ENCODE measurements around the gene LIN28A.
A peak's percentile ranks its signal among the peaks of the same experiment; 100 is the strongest.

The LIN28A gene

DNA sequence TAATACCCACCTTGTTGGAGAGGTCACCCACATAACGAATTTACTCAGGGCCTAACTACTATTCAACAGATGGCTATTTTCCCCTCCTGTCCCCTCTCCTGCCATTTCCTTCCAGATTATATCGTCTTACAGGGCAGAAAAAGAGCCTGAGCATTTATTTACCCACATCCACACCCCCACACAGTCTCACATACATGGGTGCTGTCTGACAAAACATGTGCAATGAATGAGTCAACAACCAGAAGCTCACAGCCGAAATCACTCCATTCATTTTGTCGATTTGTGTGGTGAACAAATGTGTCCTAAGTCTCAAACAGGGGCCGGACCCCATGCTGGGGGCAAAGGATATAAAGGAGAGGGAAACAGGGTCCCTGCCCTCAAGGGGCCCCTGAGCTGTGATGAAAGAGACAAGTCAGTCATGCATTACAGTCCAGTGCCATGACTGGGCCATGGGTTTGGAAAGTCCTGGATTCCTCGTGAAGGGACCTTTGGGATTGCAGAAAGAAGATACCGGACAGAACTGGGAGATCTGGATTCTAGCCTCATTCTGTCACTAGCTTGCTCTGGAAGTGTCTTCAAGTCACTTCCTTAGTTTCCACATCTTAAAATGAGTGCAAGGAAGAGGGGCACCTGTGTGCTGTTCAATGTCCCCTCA, 21.7 kb upstream of the LIN28A start:
- no peak for DNase-seq (ENCODE audit: low spot score)

DNA sequence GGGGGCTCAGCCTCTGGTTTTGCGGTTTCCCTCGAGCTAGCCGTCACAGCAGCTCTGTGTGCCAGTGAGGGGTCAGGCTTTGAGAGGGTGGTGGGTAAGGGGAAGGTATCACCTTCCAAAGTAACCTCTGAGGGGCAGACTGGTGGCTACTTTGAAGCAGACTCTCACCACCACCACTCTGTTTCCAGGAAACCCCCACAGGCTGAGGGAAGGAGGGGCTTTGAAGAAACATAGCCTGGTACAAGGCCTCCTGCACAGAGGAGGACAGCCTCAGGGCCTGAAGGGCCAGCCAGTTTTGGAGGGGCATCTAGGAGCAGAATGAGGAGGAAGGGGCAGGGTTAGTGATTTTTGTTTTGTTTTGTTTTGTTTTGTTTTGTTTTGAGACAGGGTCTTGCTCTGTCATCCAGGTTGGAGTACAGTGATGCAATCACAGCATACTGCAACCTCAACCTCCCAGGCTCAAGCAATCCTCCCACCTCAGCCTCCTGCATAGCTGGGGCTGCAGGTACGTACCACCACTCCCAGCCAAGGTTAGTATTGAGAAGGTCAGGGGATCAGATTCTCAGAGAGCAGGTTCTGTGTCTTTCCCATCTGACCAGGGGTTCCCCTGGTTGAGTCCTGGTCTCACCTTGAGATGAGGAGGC, 20.9 kb upstream of the LIN28A start:
- no peak for DNase-seq (ENCODE audit: low spot score)

DNA sequence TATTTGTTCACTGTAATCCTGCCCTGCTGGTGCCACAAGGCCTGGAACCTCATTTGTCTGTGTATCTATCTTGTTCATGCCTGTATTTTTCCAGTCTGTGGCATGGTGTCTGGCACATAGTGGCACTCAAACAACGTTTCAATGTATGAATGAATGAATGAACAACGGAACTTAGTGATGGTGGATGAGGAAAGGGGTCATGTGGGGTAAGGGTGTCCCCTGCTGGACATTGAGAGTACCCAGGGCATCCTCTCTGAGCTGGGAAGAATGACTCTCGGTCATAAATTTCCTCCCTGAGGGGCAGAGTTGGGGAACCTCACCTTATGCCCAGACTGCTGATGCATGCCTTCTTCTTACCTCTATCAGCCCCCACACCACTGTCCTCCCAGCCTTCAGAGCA, 19.2 kb upstream of the LIN28A start:
- no peak for DNase-seq (ENCODE audit: low spot score)

DNA sequence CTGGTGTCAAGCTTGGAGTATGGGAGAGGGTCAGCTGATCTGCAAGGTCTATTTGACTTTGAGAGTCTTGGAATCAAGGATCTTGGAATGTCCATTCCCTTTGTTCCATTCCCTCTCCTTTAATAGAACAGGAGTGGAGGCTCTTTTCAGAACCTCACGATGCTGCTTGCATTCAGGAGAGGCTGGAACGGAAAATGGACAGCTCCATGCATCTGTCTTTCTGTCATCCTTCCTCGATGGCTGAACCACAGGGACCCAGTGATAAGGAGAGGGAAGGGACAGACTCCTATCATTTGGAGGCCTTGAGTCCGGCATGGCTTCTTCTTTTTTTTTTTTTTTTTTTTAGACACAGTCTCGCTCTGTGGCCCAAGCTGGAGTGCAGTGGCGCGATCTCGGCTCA, 14.9 kb upstream of the LIN28A start:
- DNase-seq (ENCODE audit: low spot score), result no peak

DNA sequence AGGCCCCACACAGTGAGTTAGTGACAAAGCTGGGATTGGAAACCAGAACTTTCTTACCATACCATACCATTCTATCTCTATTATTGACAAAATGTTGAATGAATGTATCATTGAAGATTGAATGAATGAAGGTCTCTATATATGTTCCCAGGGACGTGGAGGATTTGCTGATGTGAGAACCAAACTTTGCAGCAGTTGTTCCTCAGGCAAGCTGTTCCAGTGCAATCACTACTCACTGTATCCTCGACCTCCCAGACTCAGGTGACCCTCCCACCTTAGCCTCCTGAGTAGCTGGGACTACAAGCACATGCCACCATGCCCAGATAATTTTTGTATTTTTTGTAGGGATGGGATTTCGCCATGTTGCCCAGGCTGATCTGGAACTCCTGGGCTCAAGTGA, 11.6 kb upstream of the LIN28A start:
- no peak for DNase-seq (ENCODE audit: low spot score)

- no peak for DNase-seq (ENCODE audit: low spot score)
These were observed 8.7 kb upstream of the LIN28A start for GRCh38 chr1:26401891-26402290.

- DNase-seq (ENCODE audit: low spot score), result no peak
These were observed 7.0 kb upstream of the LIN28A start for GRCh38 chr1:26403656-26404055.

GRCh38 chr1:26404641-26405040, 6.0 kb upstream of the LIN28A start:
- no peak for DNase-seq (ENCODE audit: low spot score)

GRCh38 chr1:26405281-26405915, 5.2 kb upstream of the LIN28A start:
- no peak for DNase-seq (ENCODE audit: low spot score)

GRCh38 chr1:26408604-26409003, 2.0 kb upstream of the LIN28A start:
- peak; percentile 67 for DNase-seq (ENCODE audit: low spot score)

- no peak for DNase-seq (ENCODE audit: low spot score)
These were observed 1.3 kb upstream of the LIN28A start for GRCh38 chr1:26409191-26409807.

DNA sequence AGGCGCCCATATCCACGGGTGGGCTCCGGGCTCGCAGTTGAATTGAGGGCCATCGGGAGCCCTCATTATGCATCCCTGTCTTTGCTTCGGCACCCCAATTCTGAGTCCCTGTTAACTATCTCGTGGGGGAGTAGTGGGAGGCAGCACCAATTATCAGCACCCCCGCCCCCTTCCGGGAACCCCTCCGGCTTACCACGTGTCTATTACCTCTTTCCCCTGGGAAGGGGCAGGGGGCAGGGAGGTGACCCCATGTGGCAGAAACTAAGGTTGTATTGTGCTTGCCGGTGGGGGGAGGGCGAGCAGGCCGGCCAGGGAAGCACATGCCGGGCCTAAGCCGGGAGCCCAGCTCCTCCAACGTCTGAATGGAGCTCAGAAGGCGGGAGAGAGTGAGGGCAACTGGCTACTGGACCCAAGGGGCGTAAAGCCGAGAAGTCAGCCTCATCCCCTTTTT, 1.0 kb downstream of the LIN28A start:
- no peak for DNase-seq (ENCODE audit: low spot score)

GRCh38 chr1:26412180-26412840, 1.7 kb downstream of the LIN28A start:
- no peak for DNase-seq (ENCODE audit: low spot score)

- DNase-seq (ENCODE audit: low spot score), result no peak
These were observed 2.4 kb downstream of the LIN28A start for GRCh38 chr1:26413031-26413430.

- DNase-seq (ENCODE audit: low spot score), result peak; percentile 79
These were observed 6.6 kb downstream of the LIN28A start for GRCh38 chr1:26417111-26417759.

DNA sequence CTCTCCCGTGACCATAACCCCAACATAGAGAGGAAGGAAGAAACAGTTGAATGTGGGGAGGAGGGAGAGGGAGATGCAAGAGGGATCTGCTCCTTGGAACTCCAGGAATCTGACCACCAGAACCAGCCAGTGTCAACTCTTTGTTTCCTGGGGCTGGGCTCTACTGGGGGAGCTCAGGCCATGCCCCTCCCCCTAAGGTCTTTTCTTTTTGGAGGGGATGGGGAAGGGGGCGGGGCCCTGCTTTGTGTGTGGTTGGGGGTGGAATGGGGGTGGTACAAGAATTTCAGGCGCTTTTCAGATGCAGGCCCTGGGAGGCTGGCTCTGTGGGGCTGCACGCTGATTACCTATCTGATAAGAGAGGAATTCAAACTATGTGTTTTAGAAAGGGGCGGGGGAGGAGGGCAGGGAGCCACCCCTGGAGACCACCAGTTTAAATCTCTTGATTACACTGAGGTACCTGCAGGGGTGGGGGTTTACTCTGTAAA, 8.3 kb downstream of the LIN28A start:
- no peak for DNase-seq (ENCODE audit: low spot score)

GRCh38 chr1:26419494-26419893, 8.9 kb downstream of the LIN28A start:
- DNase-seq (ENCODE audit: low spot score), result no peak

DNA sequence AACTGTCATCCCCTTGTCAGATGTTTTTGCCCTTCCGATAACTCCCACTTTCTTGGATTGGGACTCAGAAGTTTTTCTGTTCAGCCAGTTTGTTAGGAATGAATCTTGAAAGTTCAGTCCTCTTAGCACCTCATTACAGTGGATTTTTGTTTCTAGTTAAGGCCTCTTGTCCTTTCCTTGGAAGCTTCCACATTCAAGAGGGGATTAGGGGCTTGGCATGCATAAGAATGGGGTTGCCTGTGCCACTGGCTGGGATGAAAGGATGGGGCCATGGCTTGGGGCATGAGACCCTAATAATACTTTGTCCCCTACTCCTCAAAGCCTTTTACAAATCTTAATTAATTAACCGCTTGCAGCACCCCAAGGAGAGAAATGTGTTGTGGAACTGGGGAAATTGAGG, 19.1 kb downstream of the LIN28A start:
- DNase-seq (ENCODE audit: low spot score), result no peak

- DNase-seq (ENCODE audit: low spot score), result peak; percentile 98
These were observed 21.5 kb downstream of the LIN28A start, which contains the start of gene DHDDS for GRCh38 chr1:26431979-26432695. DHDDS (plus strand) TSS chr1:26432321; CDS start chr1:26432946, 625 bp downstream.

DNA sequence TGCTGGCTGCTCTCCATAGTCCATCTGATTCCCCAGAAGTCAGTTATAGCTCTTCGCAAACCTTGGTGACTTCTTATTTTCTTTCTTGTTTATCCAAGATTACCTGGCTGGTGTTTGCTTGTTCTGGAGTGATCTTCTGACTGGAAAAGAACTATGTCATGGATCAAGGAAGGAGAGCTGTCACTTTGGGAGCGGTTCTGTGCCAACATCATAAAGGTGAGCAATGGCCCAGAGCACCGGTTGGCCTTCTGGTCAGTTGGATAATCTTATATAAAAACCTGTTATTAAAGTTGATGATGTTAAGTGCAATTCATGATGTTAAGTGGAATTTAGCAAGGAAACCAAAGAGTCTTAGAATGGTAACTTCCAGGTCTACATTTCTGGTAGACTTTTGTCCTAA, 22.2 kb downstream of the LIN28A start:
- no peak for DNase-seq (ENCODE audit: low spot score)

GRCh38 chr1:26434161-26434752, 23.6 kb downstream of the LIN28A start:
- DNase-seq (ENCODE audit: low spot score), result no peak

Data from LoVo (cell line).